ENCODE results near the gene SUFU. TPM values are rescaled to one million over a fixed set of nuclear protein-coding genes. Genes with fewer than 3 reads are reported as not detected.

Gene SUFU
- total and polyA plus RNA-seq, 4 donors = 3.5 to 14.8 (median 9.8) TPM

GRCh38 chr10:102603946-102604345, 100.2 kb downstream of the SUFU start:
- no peak overlapping the region for H3K9ac ChIP-seq (ENCODE audit: insufficient read depth in 1 of 2, low read length in 2 of 2)
- TF ChIP-seq, protein P1, sequence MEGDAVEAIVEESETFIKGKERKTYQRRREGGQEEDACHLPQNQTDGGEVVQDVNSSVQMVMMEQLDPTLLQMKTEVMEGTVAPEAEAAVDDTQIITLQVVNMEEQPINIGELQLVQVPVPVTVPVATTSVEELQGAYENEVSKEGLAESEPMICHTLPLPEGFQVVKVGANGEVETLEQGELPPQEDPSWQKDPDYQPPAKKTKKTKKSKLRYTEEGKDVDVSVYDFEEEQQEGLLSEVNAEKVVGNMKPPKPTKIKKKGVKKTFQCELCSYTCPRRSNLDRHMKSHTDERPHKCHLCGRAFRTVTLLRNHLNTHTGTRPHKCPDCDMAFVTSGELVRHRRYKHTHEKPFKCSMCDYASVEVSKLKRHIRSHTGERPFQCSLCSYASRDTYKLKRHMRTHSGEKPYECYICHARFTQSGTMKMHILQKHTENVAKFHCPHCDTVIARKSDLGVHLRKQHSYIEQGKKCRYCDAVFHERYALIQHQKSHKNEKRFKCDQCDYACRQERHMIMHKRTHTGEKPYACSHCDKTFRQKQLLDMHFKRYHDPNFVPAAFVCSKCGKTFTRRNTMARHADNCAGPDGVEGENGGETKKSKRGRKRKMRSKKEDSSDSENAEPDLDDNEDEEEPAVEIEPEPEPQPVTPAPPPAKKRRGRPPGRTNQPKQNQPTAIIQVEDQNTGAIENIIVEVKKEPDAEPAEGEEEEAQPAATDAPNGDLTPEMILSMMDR (IDR thresholded peaks at IDR 0.05; ENCODE audit: control extremely low read depth, extremely low read depth) = no peak
- H3K27me3 ChIP-seq (ENCODE audit: control insufficient read depth in 3 of 3, insufficient read depth in 3 of 3, low read length in 2 of 3) = no peaks in the 10 kb centered on the region
- DNase-seq = peak; percentile 61 to 79 (median 65)
- peaks cover 0 to 28% (median 19%) of the 10 kb centered on the region in 4 donors for H3K36me3 ChIP-seq (ENCODE audit: control insufficient read depth in 4 of 4, insufficient read depth in 4 of 4, low read length in 4 of 4)
- H3K9me3 ChIP-seq (ENCODE audit: control insufficient read depth in 4 of 4, insufficient read depth in 3 of 4, low read length in 3 of 4) = no peaks in the 10 kb centered on the region
- H3K4me3 ChIP-seq = no peak overlapping the region
- peaks cover 6 to 42% (median 23%) of the 10 kb centered on the region in 5 donors for H3K4me1 ChIP-seq (ENCODE audit: control insufficient read depth in 5 of 5, insufficient read depth in 5 of 5, low read length in 5 of 5)
- WGBS, 2 donors = 35 to 69% methylated on average over 7 of the region's 7 CpGs
- peak; percentile 3 for ATAC-seq (ENCODE audit: insufficient read depth, low FRiP score)
- H3K27ac ChIP-seq (ENCODE audit: low read depth in 1 of 2, low read length in 1 of 2) = peak overlapping the region in 1 of 2 donors; percentile 78

DNA sequence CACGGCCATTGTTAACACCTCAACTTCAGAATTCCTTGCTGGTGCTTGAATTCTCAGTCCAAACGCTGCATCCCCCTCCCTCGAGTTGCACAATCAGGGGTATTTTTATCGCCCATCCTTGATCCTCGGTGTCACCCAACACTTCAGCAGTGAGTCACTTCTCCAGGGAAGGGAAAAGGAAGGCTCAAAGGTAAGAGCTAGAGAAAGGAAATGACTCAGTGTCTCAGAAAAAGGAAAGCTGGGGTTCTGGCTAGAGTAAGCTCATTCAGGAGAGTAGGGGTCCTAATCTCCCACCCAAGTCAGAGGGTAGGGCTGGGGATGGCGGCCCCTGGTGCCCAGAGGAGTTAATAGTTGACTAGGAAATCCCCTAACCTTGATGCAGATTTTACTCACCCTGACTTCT, 100.7 kb downstream of the SUFU start:
- peaks cover 0 to 24% (median 15%) of the 10 kb centered on the region in 4 donors for H3K36me3 ChIP-seq (ENCODE audit: control insufficient read depth in 4 of 4, insufficient read depth in 4 of 4, low read length in 4 of 4)
- TF ChIP-seq, protein P1 (IDR thresholded peaks at IDR 0.05; ENCODE audit: control extremely low read depth, extremely low read depth) = no peak
- DNase-seq = no peak
- H3K4me1 ChIP-seq (ENCODE audit: control insufficient read depth in 5 of 5, insufficient read depth in 5 of 5, low read length in 5 of 5) = peaks cover 1 to 37% (median 21%) of the 10 kb centered on the region in 5 donors
- WGBS, 2 donors = 38 to 44% methylated on average over 6 of the region's 6 CpGs
- H3K27me3 ChIP-seq (ENCODE audit: control insufficient read depth in 3 of 3, insufficient read depth in 3 of 3, low read length in 2 of 3) = no peaks in the 10 kb centered on the region
- H3K9me3 ChIP-seq (ENCODE audit: control insufficient read depth in 4 of 4, insufficient read depth in 3 of 4, low read length in 3 of 4) = no peaks in the 10 kb centered on the region
- peak overlapping the region in 1 of 2 donors; percentile 78 for H3K27ac ChIP-seq (ENCODE audit: low read depth in 1 of 2, low read length in 1 of 2)
- H3K4me3 ChIP-seq = no peak overlapping the region
- peak overlapping the region in 1 of 2 donors; percentile 44 for H3K9ac ChIP-seq (ENCODE audit: insufficient read depth in 1 of 2, low read length in 2 of 2)
- no peak for ATAC-seq (ENCODE audit: insufficient read depth, low FRiP score)

GRCh38 chr10:102605712-102606111, 101.9 kb downstream of the SUFU start:
- Histone ChIP-seq H3K9ac (ENCODE audit: insufficient read depth in 1 of 2, low read length in 2 of 2) (no peak overlapping the region), H3K27ac (ENCODE audit: low read depth in 1 of 2, low read length in 1 of 2) (peak overlapping the region in 1 of 2 donors; percentile 38), H3K9me3 (ENCODE audit: control insufficient read depth in 4 of 4, insufficient read depth in 3 of 4, low read length in 3 of 4) (no peaks in the 10 kb centered on the region), H3K4me1 (ENCODE audit: control insufficient read depth in 5 of 5, insufficient read depth in 5 of 5, low read length in 5 of 5) (peaks cover 0 to 24% (median 12%) of the 10 kb centered on the region in 5 donors), H3K4me3 (no peak overlapping the region), H3K27me3 (ENCODE audit: control insufficient read depth in 3 of 3, insufficient read depth in 3 of 3, low read length in 2 of 3) (no peaks in the 10 kb centered on the region), H3K36me3 (ENCODE audit: control insufficient read depth in 4 of 4, insufficient read depth in 4 of 4, low read length in 4 of 4) (peaks cover 0 to 20% (median 14%) of the 10 kb centered on the region in 4 donors)
- 73 to 85% methylated on average over 5 of the region's 5 CpGs for WGBS, 2 donors
- DNase-seq = no peak
- TF ChIP-seq, protein P1 (IDR thresholded peaks at IDR 0.05; ENCODE audit: control extremely low read depth, extremely low read depth) = no peak
- ATAC-seq (ENCODE audit: insufficient read depth, low FRiP score) = peak; percentile 8

GRCh38 chr10:102608487-102608886, 104.7 kb downstream of the SUFU start:
- TF ChIP-seq, protein P1 (IDR thresholded peaks at IDR 0.05; ENCODE audit: control extremely low read depth, extremely low read depth) = no peak
- Histone ChIP-seq H3K27ac (ENCODE audit: low read depth in 1 of 2, low read length in 1 of 2) (no peak overlapping the region), H3K9me3 (ENCODE audit: control insufficient read depth in 4 of 4, insufficient read depth in 3 of 4, low read length in 3 of 4) (no peaks in the 10 kb centered on the region), H3K27me3 (ENCODE audit: control insufficient read depth in 3 of 3, insufficient read depth in 3 of 3, low read length in 2 of 3) (no peaks in the 10 kb centered on the region), H3K4me1 (ENCODE audit: control insufficient read depth in 5 of 5, insufficient read depth in 5 of 5, low read length in 5 of 5) (peaks cover 0 to 31% (median 23%) of the 10 kb centered on the region in 5 donors), H3K4me3 (no peak overlapping the region), H3K9ac (ENCODE audit: insufficient read depth in 1 of 2, low read length in 2 of 2) (peak overlapping the region in 1 of 2 donors; percentile 20), H3K36me3 (ENCODE audit: control insufficient read depth in 4 of 4, insufficient read depth in 4 of 4, low read length in 4 of 4) (peaks cover 0 to 17% (median 7%) of the 10 kb centered on the region in 4 donors)
- DNase-seq (no peak), ATAC-seq (ENCODE audit: insufficient read depth, low FRiP score) (no peak)
- WGBS, 2 donors = 78 to 88% methylated on average over 2 of the region's 2 CpGs

Data from lung (tissue), 12 donors.